SK-MEL-5 (cell line): ENCODE data around the gene GIMAP8. TPM values are rescaled to one million over a fixed set of nuclear protein-coding genes. Genes with fewer than 3 reads are reported as not detected.
"Not testable (repeated sequence)": the region's sequence is repeated elsewhere in the genome, so short reads cannot be mapped to it uniquely, and the experiment has no call there.

Source experiments
- DNase-seq: peaks from one replicate; pipeline ENCODE4 v3.0.0-alpha.2; 2016; ENCODE audit warnings: low read depth, low spot score
- in situ Hi-C: cut with HindIII; loops from 2 replicates; pipeline ENCODE4 v1.10.0; 2016; ENCODE audit warnings: low sequenced_read_pairs, high pct_unique_total_duplicates, low pct_unique_long_range_greater_than_20kb
- total RNA-seq: library from RNA; depleted of rRNA; stranded (reverse); fragments of >200 nt; shearing (Covaris generic); gene quantifications from 2 replicates; pipeline ENCODE4 v1.2.3, GENCODE V29; 2014

GIMAP8 gene
- total RNA-seq, 1 experiment from 2014 or later, result not detected

DNA sequence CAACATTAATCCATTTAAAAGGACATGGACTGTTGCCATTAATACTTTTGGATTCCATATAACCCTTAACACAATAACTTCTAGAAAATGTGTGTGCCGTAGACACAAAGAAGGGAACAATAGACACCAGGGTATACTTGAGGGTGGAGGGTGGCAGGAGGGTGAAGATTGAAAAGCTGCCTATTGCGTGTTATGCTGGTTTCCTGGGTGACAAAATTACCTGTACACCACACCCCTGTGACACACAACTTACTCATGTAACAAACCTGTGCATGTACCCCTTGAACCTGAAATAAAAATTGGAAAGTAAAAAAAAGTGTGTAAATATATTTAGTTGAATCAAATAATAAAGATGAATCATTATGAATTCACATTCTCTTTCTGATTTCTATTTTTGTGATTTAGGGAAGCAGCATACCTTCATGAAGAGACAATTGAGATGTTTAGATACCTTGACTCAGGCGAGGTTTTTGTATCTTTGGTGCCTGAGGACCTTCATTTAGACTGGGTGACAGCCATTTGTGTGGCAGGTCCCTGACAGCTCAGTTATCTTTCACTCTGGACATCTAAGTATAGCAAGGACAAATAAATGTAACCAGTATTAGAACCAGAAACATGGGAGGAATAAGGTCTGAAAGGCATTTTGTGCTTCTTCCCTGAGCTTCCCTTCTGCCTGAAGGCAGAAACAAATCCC lies 28.7 kb downstream of the GIMAP8 start:
- no peak for DNase-seq
- in situ Hi-C loops, result no loop called here

GRCh38 chr7:150481186-150481920 lies 30.9 kb downstream of the GIMAP8 start:
- in situ Hi-C loops, result no loop called here
- DNase-seq, result no peak

- in situ Hi-C loops, result no loop called here
- DNase-seq, result no peak
These were observed 31.5 kb downstream of the GIMAP8 start for GRCh38 chr7:150481922-150482321.

- DNase-seq, in situ Hi-C loops: not testable (repeated sequence)
These were observed 33.1 kb downstream of the GIMAP8 start for GRCh38 chr7:150483514-150483913.

- in situ Hi-C loops, DNase-seq: not testable (repeated sequence)
These were observed 33.6 kb downstream of the GIMAP8 start for GRCh38 chr7:150484071-150484470.

DNA sequence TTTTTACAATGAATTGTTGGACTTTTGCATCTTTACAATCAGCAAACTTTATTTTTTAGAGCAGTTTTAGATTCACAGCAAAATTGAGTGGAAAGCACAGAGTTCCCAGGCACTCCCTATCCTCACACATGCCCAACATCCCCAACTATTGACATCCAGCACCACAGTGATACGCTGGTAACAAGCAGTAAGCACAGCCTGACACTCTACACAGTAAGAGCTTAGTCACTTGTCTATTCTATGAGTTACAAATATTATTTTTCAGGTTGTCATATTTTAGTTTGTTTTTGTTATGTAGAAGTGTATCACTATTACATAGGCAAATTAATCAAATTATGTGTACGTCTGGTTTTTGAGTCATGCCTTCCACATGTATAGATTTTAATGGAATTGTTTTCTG lies 37.2 kb downstream of the GIMAP8 start:
- in situ Hi-C loops, result no loop called here
- no peak for DNase-seq

- no peak for DNase-seq
- in situ Hi-C loops, result no loop called here
These were observed 39.4 kb downstream of the GIMAP8 start for GRCh38 chr7:150489782-150490181.

DNA sequence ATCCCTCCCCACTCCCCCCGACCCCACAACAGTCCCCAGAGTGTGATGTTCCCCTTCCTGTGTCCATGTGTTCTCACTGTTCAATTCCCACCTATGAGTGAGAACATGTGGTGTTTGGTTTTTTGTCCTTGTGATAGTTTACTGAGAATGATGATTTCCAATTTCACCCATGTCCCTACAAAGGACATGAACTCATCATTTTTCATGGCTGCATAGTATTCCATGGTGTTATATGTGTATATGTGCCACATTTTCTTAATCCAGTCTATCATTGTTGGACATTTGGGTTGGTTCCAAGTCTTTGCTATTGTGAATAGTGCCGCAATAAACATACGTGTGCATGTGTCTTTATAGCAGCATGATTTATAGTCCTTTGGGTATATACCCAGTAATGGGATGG lies 43.0 kb downstream of the GIMAP8 start:
- DNase-seq, in situ Hi-C loops: not testable (repeated sequence)

DNA sequence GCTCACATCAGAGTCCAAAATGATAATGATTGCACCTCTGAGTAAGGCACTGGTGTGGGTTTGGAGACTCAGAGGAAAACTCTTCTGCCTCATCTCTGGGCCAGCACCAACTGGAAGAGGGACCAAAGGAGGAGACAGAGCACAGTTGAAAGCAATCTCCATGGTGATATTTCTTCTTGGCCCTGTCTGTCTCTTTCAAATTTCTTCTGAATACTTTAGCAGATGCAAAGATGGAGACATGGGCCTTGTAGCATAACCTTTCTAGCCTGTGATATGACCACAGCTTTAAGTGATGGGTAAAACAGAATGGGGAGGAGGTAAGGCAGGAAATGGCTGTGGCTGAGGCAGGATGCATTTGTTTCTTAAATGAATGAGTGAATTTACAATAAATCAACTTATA lies 52.1 kb downstream of the GIMAP8 start:
- in situ Hi-C loops, result no loop called here
- DNase-seq, result no peak

DNA sequence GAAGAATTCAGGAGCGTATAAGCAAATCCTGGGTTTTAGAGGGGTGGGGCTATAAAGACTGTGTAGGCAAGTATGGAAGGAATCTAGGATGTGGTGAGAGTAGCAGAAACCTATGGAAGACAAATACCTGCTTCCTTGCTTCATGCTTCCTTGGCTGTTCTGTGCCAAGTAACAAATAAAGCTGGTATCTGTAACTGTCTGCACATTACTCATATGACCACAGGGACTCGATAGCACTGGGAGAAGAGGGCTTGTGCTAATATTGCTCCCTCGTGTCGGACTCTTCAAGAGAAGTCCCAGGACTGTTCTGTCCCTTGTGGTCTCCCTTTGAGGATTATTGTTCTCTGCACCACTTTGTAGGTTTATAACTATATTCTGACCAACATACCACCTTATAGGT lies 52.7 kb downstream of the GIMAP8 start:
- in situ Hi-C loops, result no loop called here
- no peak for DNase-seq

- no peak for DNase-seq
- in situ Hi-C loops, result no loop called here
These were observed 53.2 kb downstream of the GIMAP8 start for GRCh38 chr7:150503581-150503980.

DNA sequence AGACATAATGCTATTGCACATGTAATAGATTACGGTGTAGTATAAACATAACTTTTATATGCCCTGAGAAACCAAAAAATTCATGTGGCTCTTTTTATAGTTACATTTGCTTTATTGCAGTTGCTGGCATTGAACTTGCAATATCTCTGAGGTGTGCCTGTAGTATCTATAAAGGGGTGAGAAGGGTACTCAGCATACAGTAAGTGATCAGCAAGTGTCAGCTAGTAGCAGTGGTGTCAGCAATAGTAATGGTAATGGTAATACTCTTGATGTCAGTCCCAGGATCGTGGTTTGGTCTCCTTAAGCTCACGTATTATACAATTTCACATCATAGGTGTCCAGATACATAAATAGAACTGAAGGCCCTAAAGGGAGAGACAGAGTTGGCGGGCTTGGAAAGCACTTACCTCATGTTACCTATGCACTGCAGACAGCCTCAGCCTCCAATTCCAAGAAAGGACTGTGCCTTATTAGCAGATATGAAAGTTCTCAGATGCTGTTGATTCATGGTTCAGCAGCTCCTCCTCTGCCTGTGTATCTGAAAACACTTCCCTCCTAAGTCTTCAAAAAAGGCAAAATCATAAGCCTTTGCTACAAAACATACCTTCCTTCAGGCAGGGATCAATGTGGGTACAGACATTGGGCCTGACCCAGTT lies 57.6 kb downstream of the GIMAP8 start:
- in situ Hi-C loops, result no loop called here
- DNase-seq, result no peak

DNA sequence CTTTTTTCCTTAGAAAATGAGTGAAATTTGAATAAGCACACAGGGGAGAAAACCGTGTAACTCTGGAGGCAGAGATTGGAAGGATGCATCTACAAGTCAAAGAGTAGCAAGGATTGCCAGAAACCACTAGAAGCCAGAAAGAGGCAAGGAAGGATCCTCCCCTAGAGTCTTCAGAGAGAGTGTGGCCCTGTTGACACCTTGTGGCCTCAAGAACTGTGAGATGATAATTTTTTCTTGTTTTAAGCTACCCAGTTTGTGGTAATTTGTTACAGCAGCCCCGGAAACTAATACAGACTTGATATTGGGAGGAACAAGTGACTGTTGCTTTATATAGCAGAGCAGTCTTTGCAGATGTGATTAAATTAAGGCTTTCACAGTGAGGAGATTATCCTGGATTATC lies 60.6 kb downstream of the GIMAP8 start:
- in situ Hi-C loops, result no loop called here
- DNase-seq, result no peak

DNA sequence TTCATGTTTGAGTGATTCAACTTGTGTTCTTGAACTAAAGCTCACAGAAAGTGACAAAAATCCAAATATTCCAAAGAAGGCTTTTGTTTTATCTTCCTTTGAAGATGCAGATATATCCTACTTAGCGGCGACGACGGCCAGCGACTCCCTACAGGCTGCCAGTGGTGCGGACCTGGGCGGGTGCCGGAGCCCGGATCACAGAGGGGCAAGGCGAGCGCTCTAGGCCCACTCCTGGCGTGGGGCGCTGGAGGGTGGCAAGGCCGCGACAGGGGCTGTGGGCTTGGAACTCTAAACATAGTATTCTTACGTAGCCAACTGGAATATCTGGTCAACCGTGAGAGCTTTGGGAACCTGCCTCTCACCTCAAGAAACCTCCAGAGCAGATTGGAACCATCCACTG lies 63.3 kb downstream of the GIMAP8 start:
- no peak for DNase-seq
- in situ Hi-C loops, result no loop called here

DNA sequence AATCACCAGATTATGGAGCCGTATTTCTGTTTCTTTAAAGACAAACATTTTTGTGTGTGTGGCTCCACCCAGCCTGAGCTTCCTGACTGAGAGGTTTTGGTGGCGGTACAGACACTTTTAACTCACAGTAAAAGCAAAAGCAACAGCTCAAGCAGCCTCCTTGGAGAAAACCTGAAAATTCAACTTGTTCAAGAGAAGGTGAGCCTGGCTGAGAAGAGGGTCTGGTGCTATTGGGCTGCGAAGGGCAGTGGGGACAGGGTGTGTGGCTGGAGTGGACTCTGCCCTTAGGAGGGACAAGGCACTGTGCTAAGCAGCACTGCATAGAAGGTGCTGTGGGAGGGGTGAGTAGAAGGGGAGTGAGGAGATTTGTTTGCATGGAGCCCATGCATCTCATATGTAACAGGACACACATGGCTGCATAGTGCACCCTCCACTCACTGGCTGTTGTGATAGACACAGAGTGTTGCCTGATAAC lies 64.4 kb downstream of the GIMAP8 start, which contains the start of gene GIMAP7:
Gene GIMAP7 (plus strand): TSS at position 125 of the 475 bp plus-strand sequence. CDS start 5,103 bp downstream, outside the sequence.
- in situ Hi-C loops, result no loop called here
- no peak for DNase-seq

GRCh38 chr7:150515248-150516147 lies 65.1 kb downstream of the GIMAP8 start:
- no peak for DNase-seq
- in situ Hi-C loops, result no loop called here

DNA sequence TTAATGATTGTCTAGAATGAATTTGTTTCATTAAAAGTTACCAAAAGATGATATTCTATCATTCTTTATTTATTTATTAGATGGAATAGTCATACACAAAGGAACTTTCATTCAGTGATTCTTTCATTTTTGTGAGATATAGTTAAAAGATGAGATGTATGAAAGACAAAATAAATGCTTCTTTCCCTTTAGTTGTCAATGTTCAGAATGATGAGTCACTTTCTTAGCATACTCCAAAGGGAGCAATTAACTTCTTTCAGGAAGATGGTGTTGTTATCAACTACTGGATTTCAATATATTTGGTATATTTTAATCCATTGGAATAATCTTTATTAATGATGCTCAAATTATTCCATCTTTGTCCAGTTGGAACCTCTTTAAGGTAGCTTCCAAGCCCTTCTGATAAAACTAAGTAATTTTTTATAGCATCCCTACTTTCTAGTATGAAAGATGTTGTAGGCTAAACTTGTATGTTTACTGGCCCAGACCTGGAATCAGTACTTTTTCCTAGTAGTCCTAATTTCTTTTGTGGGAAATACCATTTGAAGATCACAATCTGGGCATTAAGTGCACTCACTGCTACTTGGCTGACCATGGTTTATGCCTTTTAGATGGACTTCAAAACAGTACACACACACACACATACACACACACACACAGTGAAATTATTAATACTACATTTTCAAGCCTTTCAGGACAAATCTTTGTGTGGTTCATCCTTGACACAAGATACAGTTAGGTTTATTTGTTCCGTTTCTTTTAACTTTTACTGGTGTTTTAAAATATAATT lies 66.7 kb downstream of the GIMAP8 start:
- in situ Hi-C loops, result no loop called here
- no peak for DNase-seq
